H1 (cell line): ENCODE results near the gene MBD3L4. TPM values are rescaled to one million over a fixed set of nuclear protein-coding genes. Genes with fewer than 3 reads are reported as not detected.

ENCODE experiments used
- CTCF ChIA-PET: fragments of 300-600 bp; sonication (Branson Sonifier 250); formaldehyde crosslinking; loops from one replicate; lab custom pipeline; 2021; ENCODE audit not compliant: partially characterized antibody; lab: Charles Lee
- POLR2A ChIA-PET: fragments of 300-600 bp; sonication (Branson Sonifier 250); formaldehyde crosslinking; loops from one replicate; lab custom pipeline; 2021; ENCODE audit warnings: inconsistent platforms; ENCODE audit not compliant: partially characterized antibody; lab: Charles Lee
- DNase-seq, 2 experiments: peaks; one replicate each; pipeline versions ENCODE4 v3.0.0 to v3.0.0-alpha.2; 2010 to 2022; ENCODE audit warnings: low spot score in 2 of 2, low read depth in 1 of 2, mixed read lengths in 1 of 2
- FAIRE-seq: peaks from 2 replicates; lab custom pipeline; 2011; peaks lifted over from hg19 to GRCh38; lab: Jason Lieb, UNC
- H2AFZ ChIP-seq: 2 replicates; pipeline ENCODE4 v1.8.1; 2012; ENCODE audit warnings: low read length, inconsistent platforms
- H2AK5ac ChIP-seq: 2 replicates; pipeline ENCODE4 v1.6.1; 2013; ENCODE audit warnings: low read depth, low read length
- H2BK120ac ChIP-seq: replicated peaks from 2 replicates; pipeline ENCODE3; 2013; ENCODE audit warnings: low read depth, low read length, inconsistent platforms
- H2BK12ac ChIP-seq: 2 replicates; pipeline ENCODE4 v1.6.1; 2013; ENCODE audit warnings: low read depth, low read length
- H2BK15ac ChIP-seq: 2 replicates; pipeline ENCODE4 v1.6.1; 2013; ENCODE audit warnings: low read length
- H2BK20ac ChIP-seq: 2 replicates; pipeline ENCODE4 v1.6.1; 2013; ENCODE audit warnings: low read length
- H2BK5ac ChIP-seq: 2 replicates; pipeline ENCODE4 v1.6.1; 2013; ENCODE audit warnings: low read depth, low read length
- H3K14ac ChIP-seq: 2 replicates; pipeline ENCODE4 v1.6.1; 2013; ENCODE audit warnings: inconsistent platforms; ENCODE audit not compliant: insufficient read length
- H3K18ac ChIP-seq: 2 replicates; pipeline ENCODE4 v1.6.1; 2013; ENCODE audit warnings: low read length; ENCODE audit errors: extremely low read depth
- H3K23ac ChIP-seq: 2 replicates; pipeline ENCODE4 v1.6.1; 2013; ENCODE audit warnings: inconsistent platforms; ENCODE audit not compliant: insufficient read length
- H3K23me2 ChIP-seq: 2 replicates; pipeline ENCODE4 v1.6.1; 2013; ENCODE audit warnings: low read depth, low read length
- H3K27ac ChIP-seq: 2 replicates; pipeline ENCODE4 v1.6.1; 2011; ENCODE audit warnings: low read depth, low read length, inconsistent platforms
- H3K27me3 ChIP-seq, 4 experiments: replicated peaks in 1 of 4; 1 replicate in 1 of 4; 2 replicates in 3 of 4; pipeline versions ENCODE4 v1.6.1 to v1.8.1; 2011 to 2013; ENCODE audit warnings: low read length in 3 of 4, mild to moderate bottlenecking in 3 of 4, inconsistent platforms in 2 of 4, mixed read lengths in 2 of 4, moderate library complexity in 1 of 4; ENCODE audit not compliant: control insufficient read depth in 3 of 4, insufficient read depth in 3 of 4; ENCODE audit errors: extremely low read depth in 1 of 4
- H3K36me3 ChIP-seq, 4 experiments: 2 replicates each; pipeline versions ENCODE4 v1.6.1 to v1.8.1; 2011 to 2013; ENCODE audit warnings: mild to moderate bottlenecking in 4 of 4, low read length in 3 of 4, moderate library complexity in 2 of 4, control low read depth in 1 of 4, inconsistent platforms in 1 of 4; ENCODE audit not compliant: insufficient read depth in 4 of 4, control insufficient read depth in 2 of 4
- H3K4ac ChIP-seq: replicated peaks from 2 replicates; pipeline ENCODE3; 2013; ENCODE audit warnings: low read length, low read depth, mixed read lengths, inconsistent platforms; ENCODE audit not compliant: insufficient read length
- H3K4me1 ChIP-seq, 4 experiments: replicated peaks in 1 of 4; 1 replicate in 1 of 4; 2 replicates in 3 of 4; pipeline versions ENCODE4 v1.6.1 to v1.8.1; 2011 to 2013; ENCODE audit warnings: low read length in 3 of 4, inconsistent platforms in 2 of 4, mixed read lengths in 1 of 4; ENCODE audit not compliant: insufficient read depth in 4 of 4, control insufficient read depth in 3 of 4
- H3K4me2 ChIP-seq, 2 experiments: 2 replicates each; pipeline versions ENCODE4 v1.6.1 to v1.8.1; 2011 to 2013; ENCODE audit warnings: low read depth in 2 of 2, low read length in 2 of 2, control low read depth in 1 of 2, inconsistent platforms in 1 of 2, mild to moderate bottlenecking in 1 of 2; ENCODE audit not compliant: insufficient read depth in 1 of 2
- H3K4me3 ChIP-seq, 4 experiments: fragments of 200-600, 300-600 bp in 1 of 4; sonication (generic), shearing (Covaris generic), sonication (Bioruptor Twin) in 1 of 4; 2 replicates each; pipeline versions ENCODE4 v1.5.1 to v1.8.1; 2011 to 2016; ENCODE audit warnings: low read length in 4 of 4, low read depth in 3 of 4, control low read depth in 2 of 4, inconsistent platforms in 2 of 4, mild to moderate bottlenecking in 2 of 4, mixed read lengths in 1 of 4, moderate library complexity in 1 of 4; ENCODE audit not compliant: insufficient read depth in 2 of 4; ENCODE audit errors: extremely low read depth in 1 of 4
- H3K56ac ChIP-seq: replicated peaks from 2 replicates; pipeline ENCODE3; 2013; ENCODE audit warnings: low read depth, mild to moderate bottlenecking, mixed read lengths, low read length, inconsistent platforms; ENCODE audit not compliant: insufficient read length
- H3K79me1 ChIP-seq: 2 replicates; pipeline ENCODE4 v1.6.1; 2013; ENCODE audit warnings: low read depth, low read length, control low read depth
- H3K79me2 ChIP-seq, 2 experiments: 2 replicates each; pipeline versions ENCODE4 v1.6.1 to v1.8.1; 2012 to 2013; ENCODE audit warnings: low read length in 2 of 2, mild to moderate bottlenecking in 2 of 2, inconsistent platforms in 1 of 2; ENCODE audit not compliant: insufficient read depth in 2 of 2, control insufficient read depth in 1 of 2
- H3K9ac ChIP-seq, 4 experiments: replicated peaks in 1 of 4; 1 replicate in 1 of 4; 2 replicates in 3 of 4; pipeline versions ENCODE4 v1.6.1 to v1.8.1; 2011 to 2013; ENCODE audit warnings: low read depth in 3 of 4, low read length in 3 of 4, control low read depth in 2 of 4, mild to moderate bottlenecking in 2 of 4, moderate library complexity in 2 of 4, inconsistent platforms in 1 of 4; ENCODE audit errors: extremely low read depth in 1 of 4
- H3K9me3 ChIP-seq, 2 experiments: 2 replicates each; pipeline versions ENCODE4 v1.6.1 to v1.8.1; 2012 to 2013; ENCODE audit warnings: mild to moderate bottlenecking in 2 of 2, moderate library complexity in 2 of 2, control low read depth in 1 of 2, inconsistent platforms in 1 of 2, low read depth in 1 of 2, low read length in 1 of 2, mixed read lengths in 1 of 2; ENCODE audit not compliant: insufficient read depth in 2 of 2
- H4K20me1 ChIP-seq, 2 experiments: replicated peaks in 1 of 2; 2 replicates each; pipeline versions ENCODE3 to v1.8.1; 2011 to 2013; ENCODE audit warnings: inconsistent platforms in 2 of 2, low read length in 2 of 2, mild to moderate bottlenecking in 1 of 2; ENCODE audit not compliant: insufficient read depth in 2 of 2, control insufficient read depth in 1 of 2
- H4K5ac ChIP-seq: 2 replicates; pipeline ENCODE4 v1.6.1; 2013; ENCODE audit warnings: low read length, low read depth, mixed read lengths, inconsistent platforms; ENCODE audit not compliant: insufficient read length
- H4K8ac ChIP-seq: 2 replicates; pipeline ENCODE4 v1.8.0; 2013; ENCODE audit warnings: mild to moderate bottlenecking, moderate library complexity, low read length, inconsistent platforms; ENCODE audit not compliant: insufficient read depth; ENCODE audit errors: extremely low read depth
- H4K91ac ChIP-seq: replicated peaks from 2 replicates; pipeline ENCODE3; 2013; ENCODE audit warnings: low read length, mixed read lengths, inconsistent platforms; ENCODE audit not compliant: insufficient read length
- BRCA1 ChIP-seq: IDR thresholded peaks from 2 replicates; pipeline ENCODE4 v1.6.1; 2012; ENCODE audit warnings: low read depth, low read length, improper control_type of control experiment
- CHD1 ChIP-seq: IDR thresholded peaks from 2 replicates; pipeline ENCODE4 v1.6.1; 2012; ENCODE audit warnings: low read depth, low read length, improper control_type of control experiment
- JUND ChIP-seq: IDR thresholded peaks from 2 replicates; pipeline ENCODE4 v1.6.1; 2011; ENCODE audit warnings: mild to moderate bottlenecking, improper control_type of control experiment, low read length
- SIX5 ChIP-seq: IDR thresholded peaks from 2 replicates; pipeline ENCODE4 v1.6.1; 2011; ENCODE audit warnings: mild to moderate bottlenecking, low read depth, low read length
- SP1 ChIP-seq: IDR thresholded peaks from 2 replicates; pipeline ENCODE4 v1.6.1; 2011; ENCODE audit warnings: low read depth, low read length
- TAF7 ChIP-seq: optimal IDR thresholded peaks from 2 replicates; pipeline ENCODE3; 2011; ENCODE audit warnings: low read depth, mild to moderate bottlenecking, inconsistent platforms, low read length, moderate library complexity, borderline replicate concordance
- USF2 ChIP-seq: IDR thresholded peaks from 2 replicates; pipeline ENCODE4 v1.6.1; 2011; ENCODE audit warnings: low read length, improper control_type of control experiment
- ZNF274 ChIP-seq: IDR thresholded peaks from 2 replicates; pipeline ENCODE4 v1.7.0; 2012; ENCODE audit warnings: low read length, borderline replicate concordance; ENCODE audit errors: extremely low read depth
- WGBS, 2 experiments: shearing (Covaris generic) in 1 of 2; methylation state at CpG; one replicate each; pipeline versions ENCODE4 v1.1.6 to v1.1.7; 2013 to 2015; ENCODE audit warnings: low lambda C conversion rate in 2 of 2, mixed read lengths in 2 of 2, inconsistent platforms in 1 of 2, low coverage in 1 of 2, missing lambda C conversion rate in 1 of 2; ENCODE audit not compliant: insufficient replicate concordance in 2 of 2, insufficient coverage in 1 of 2, insufficient read length in 1 of 2; ENCODE audit errors: extremely low coverage in 1 of 2, missing lambda C conversion rate in 1 of 2; 5-methylcytosine and 5-hydroxymethylcytosine counted together
- polyA plus RNA-seq, 7 experiments: library from polyadenylated mRNA; depleted of rRNA in 3 of 7; stranded (reverse) in 5 of 7; unstranded in 2 of 7; fragments of >200 nt in 5 of 7; fragments of 200-250 nt in 2 of 7; gene quantifications; 1 replicate in 5 of 7; 2 replicates in 1 of 7; 4 replicates in 1 of 7; pipeline versions ENCODE4 v1.2.1 to v1.2.3, GENCODE V29; 2011 to 2013; ENCODE audit warnings: missing spikeins in 2 of 7, mixed read lengths in 2 of 7
- total RNA-seq: library from RNA; stranded (reverse); fragmentation: NEBNext Ultra II Directional; extraction: Animal tissue kit (Norgen Biotek cat#: 25700); gene quantifications from 2 replicates; pipeline ENCODE4 v1.2.1, GENCODE V29; 2021

MBD3L4 gene
- total and polyA plus RNA-seq, 2 of the 8 experiments (the other 6 are each of a cell fraction or from before 2014, with no cell fraction given): not detected

- no peaks in the 10 kb centered on the region for H3K79me1 ChIP-seq
- no peak overlapping the region for H3K9ac ChIP-seq
- no peak overlapping the region for H3K18ac ChIP-seq
- FAIRE-seq: no peak
- H3K27me3 ChIP-seq: no peaks in the 10 kb centered on the region
- CTCF ChIA-PET: no interaction called here
- H3K4me2 ChIP-seq: no peak overlapping the region
- no peak for TF ChIP-seq USF2
- no peak for TF ChIP-seq BRCA1
- no peak for TF ChIP-seq CHD1
- no peak for TF ChIP-seq TAF7
- TF ChIP-seq JUND: no peak
- no peak for TF ChIP-seq ZNF274
- TF ChIP-seq SIX5: no peak
- TF ChIP-seq SP1: no peak
- no peak overlapping the region for H2BK5ac ChIP-seq
- H3K4ac ChIP-seq: no peak overlapping the region
- no peak overlapping the region for H3K23ac ChIP-seq
- H2AFZ ChIP-seq: no peak overlapping the region
- H2BK120ac ChIP-seq: no peak overlapping the region
- H3K79me2 ChIP-seq: no peaks in the 10 kb centered on the region
- H2AK5ac ChIP-seq: no peak overlapping the region
- H3K4me1 ChIP-seq: no peaks in the 10 kb centered on the region
- no peak overlapping the region for H4K8ac ChIP-seq
- no peaks in the 10 kb centered on the region for H4K20me1 ChIP-seq
- POLR2A ChIA-PET: interaction anchor here (0.6 to 1.4 kb wide), 2 partner anchors 11 to 586 kb away, joined by 3 read pairs; no protein-coding TSS in a partner anchor
- H3K36me3 ChIP-seq: peaks cover 27 to 88% (median 61%) of the 10 kb centered on the region in 4 experiments
- no peaks in the 10 kb centered on the region for H3K23me2 ChIP-seq
- H3K4me3 ChIP-seq: no peak overlapping the region
- H3K9me3 ChIP-seq: peaks cover 33 to 50% of the 10 kb centered on the region in 2 experiments
- H2BK15ac ChIP-seq: no peak overlapping the region
- H2BK20ac ChIP-seq: no peak overlapping the region
- DNase-seq: no peak
- H2BK12ac ChIP-seq: no peak overlapping the region
- no peak overlapping the region for H3K56ac ChIP-seq
- WGBS, 2 experiments: 94% methylated on average over 6 of the region's 6 CpGs; no CpG with 5 or more reads in 1 of the 2 experiments
- H4K5ac ChIP-seq: no peak overlapping the region
- no peak overlapping the region for H3K27ac ChIP-seq
- H3K14ac ChIP-seq: no peak overlapping the region
- H4K91ac ChIP-seq: no peak overlapping the region
Observed at GRCh38 chr19:7076151-7076550, 36.2 kb upstream of the MBD3L4 start.
